ENCODE results near the gene PDZRN4.

PDZRN4 gene

GRCh38 chr12:41367726-41368405, 179.7 kb downstream of the PDZRN4 start:
- TF ChIP-seq CTCF (IDR thresholded peaks at IDR 0.05; ENCODE audit: insufficient read depth, low read depth, low read length, missing control alignments) = peak; percentile 51
- H3K4me3 ChIP-seq (ENCODE audit: low read length) = no peak overlapping the region
- peak; percentile 17 for DNase-seq (ENCODE audit: low read depth)

GRCh38 chr12:41380878-41381277, 192.8 kb downstream of the PDZRN4 start:
- DNase-seq (ENCODE audit: low read depth) = no peak
- H3K4me3 ChIP-seq (ENCODE audit: low read length) = no peak overlapping the region
- no peak for TF ChIP-seq CTCF (IDR thresholded peaks at IDR 0.05; ENCODE audit: insufficient read depth, low read depth, low read length, missing control alignments)

- H3K4me3 ChIP-seq (ENCODE audit: low read length) = no peak overlapping the region
- no peak for DNase-seq (ENCODE audit: low read depth)
- no peak for TF ChIP-seq CTCF (IDR thresholded peaks at IDR 0.05; ENCODE audit: insufficient read depth, low read depth, low read length, missing control alignments)
These were observed 214.7 kb downstream of the PDZRN4 start for GRCh38 chr12:41402801-41403200.

- TF ChIP-seq CTCF (IDR thresholded peaks at IDR 0.05; ENCODE audit: insufficient read depth, low read depth, low read length, missing control alignments) = no peak
- no peak overlapping the region for H3K4me3 ChIP-seq (ENCODE audit: low read length)
- no peak for DNase-seq (ENCODE audit: low read depth)
These were observed 219.2 kb downstream of the PDZRN4 start for GRCh38 chr12:41407232-41407799.

- DNase-seq (ENCODE audit: low read depth) = no peak
- H3K4me3 ChIP-seq (ENCODE audit: low read length) = no peak overlapping the region
- TF ChIP-seq CTCF (IDR thresholded peaks at IDR 0.05; ENCODE audit: insufficient read depth, low read depth, low read length, missing control alignments) = no peak
These were observed 221.5 kb downstream of the PDZRN4 start for GRCh38 chr12:41409628-41410027.

- no peak overlapping the region for H3K4me3 ChIP-seq (ENCODE audit: low read length)
- TF ChIP-seq CTCF (IDR thresholded peaks at IDR 0.05; ENCODE audit: insufficient read depth, low read depth, low read length, missing control alignments) = no peak
- no peak for DNase-seq (ENCODE audit: low read depth)
These were observed 230.5 kb downstream of the PDZRN4 start for GRCh38 chr12:41418586-41418985.

Data from epithelial cell of esophagus (primary cell).